UCSD-AML1 (cell line): ENCODE results near the gene NTN3.
"Not testable (repeated sequence)": the region's sequence is repeated elsewhere in the genome, so short reads cannot be mapped to it uniquely, and the experiment has no call there.

ENCODE experiments used
- DNase-seq: peaks from one replicate; lab custom pipeline; 2025; ENCODE audit not compliant: unreplicated experiment; lab: John Stamatoyannopoulos, UW

Gene NTN3

GRCh38 chr16:2478279-2478678 lies 7.2 kb downstream of the NTN3 start:
- DNase-seq = no peak

GRCh38 chr16:2479996-2480395 lies 8.9 kb downstream of the NTN3 start:
- not testable (repeated sequence) for DNase-seq

DNA sequence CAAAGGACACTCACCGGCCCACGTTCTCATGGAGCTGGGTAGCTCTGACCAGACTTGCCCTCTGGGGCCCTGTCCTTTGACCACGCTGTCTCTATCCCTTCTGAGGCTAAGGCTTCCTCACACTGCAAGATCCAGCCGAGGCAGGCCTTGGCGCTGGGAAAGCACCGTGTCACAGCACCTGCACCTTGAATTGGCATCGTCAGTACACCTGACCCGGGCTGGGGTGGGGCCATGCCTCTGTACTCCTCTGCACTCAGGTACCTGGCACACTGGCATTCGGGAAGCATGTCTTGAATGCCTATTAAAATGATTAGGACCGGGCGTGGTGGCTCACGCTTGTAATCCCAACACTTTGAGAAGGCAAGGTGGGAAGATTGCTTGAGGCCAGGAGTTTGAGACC lies 9.9 kb downstream of the NTN3 start:
- no peak for DNase-seq

GRCh38 chr16:2481676-2482075 lies 10.6 kb downstream of the NTN3 start:
- DNase-seq = no peak

DNA sequence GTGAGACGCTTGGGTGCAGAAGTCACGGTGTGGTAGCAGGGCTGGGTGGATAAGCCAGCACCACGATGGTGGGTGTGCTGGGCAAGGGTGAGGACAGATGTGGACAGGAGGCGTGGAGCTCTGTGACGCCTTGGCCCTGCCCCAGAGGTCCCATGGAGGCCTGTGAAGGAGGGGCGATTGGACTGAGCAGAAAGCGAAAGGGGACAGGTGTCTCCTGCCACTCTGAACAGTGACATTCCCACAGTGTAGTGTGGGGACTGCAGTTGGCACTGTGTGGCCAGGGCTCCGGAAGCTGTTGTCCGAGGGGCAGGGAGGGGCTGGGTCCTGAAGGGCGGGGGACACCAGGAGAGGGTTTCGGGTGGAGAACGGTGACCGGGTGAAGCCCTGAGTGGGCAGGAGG lies 11.2 kb downstream of the NTN3 start:
- no peak for DNase-seq

GRCh38 chr16:2482708-2483534 lies 11.8 kb downstream of the NTN3 start:
- DNase-seq = no peak

DNA sequence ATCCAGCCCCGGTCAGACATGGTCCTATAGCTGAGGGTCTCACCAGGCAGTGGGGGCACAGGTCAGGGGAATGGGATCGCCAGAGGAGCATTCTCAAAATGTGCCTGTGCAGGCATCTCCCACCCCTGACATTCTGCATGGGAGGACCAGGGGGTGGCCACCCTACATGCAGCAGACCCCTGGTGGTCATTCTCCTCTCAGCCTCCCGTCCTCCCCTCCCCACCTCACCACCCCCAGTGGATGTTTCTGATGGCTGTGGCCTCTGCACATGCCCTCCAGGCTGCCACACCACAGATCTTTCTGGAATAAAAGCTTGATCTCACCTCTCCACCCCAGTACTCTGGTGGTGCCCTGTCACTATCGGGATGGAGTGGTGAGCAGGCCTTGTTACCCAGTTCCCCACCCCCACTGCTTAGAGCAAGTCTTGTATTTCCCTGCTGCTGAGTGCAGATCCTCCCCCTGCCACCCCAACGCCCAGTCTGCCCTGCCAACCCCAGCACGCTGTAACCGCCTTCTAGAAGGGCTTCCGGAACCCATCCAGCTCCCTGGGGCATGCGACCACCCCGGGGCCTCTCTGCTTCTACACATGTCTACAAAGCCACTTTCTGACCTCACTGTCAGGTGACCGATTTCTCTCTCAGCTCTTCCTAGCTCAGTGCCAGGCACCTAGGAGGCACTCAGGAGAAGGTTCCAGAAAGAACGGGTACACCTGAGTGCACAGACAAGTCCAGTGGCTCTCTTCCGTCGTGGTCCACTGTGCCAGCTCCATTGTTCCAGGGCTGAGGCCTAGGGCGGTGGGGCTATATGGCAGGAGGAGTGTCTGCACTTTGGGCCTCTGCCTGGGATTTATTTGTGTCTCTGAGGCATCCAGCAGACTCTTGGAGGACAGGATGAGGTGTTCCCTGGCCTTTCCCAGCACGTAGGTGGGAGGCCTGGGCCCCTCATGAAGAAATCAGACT lies 13.1 kb downstream of the NTN3 start:
- no peak for DNase-seq

GRCh38 chr16:2484898-2485508 lies 13.9 kb downstream of the NTN3 start:
- no peak for DNase-seq

DNA sequence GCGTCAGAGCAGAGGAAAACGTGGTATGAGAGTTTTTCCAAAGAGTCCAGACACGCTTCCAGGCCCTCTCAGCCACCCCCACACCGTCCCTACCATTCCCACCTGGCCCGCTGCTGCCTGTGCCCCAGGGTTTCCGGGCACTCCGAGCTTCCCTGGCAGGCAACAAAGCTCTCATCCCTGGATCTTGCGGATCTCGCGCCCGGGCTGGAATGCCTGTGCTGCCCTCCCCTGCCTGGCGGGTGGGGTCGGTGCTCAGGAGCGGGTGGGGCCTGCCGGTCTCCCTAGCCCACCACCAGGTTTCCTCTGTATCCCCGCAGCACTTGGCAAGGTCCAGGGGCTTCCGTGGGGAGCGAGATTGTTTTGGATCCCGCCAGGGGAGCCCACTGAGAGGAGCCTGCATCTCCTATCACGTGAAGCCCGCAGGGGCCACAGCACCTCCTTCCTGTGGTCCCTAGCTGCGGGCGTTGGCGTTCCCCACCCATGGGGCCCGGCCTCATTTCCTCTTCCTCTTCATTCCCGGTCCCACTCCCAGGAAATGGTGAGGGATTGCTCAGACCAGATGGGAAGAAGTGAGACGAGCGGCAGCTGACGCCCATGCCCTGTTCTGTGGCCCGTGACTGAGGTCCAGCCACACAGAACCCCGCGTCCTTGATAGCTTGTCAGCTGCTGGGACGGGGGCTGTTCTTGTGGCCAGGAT lies 14.9 kb downstream of the NTN3 start:
- peak; percentile 52 for DNase-seq

DNA sequence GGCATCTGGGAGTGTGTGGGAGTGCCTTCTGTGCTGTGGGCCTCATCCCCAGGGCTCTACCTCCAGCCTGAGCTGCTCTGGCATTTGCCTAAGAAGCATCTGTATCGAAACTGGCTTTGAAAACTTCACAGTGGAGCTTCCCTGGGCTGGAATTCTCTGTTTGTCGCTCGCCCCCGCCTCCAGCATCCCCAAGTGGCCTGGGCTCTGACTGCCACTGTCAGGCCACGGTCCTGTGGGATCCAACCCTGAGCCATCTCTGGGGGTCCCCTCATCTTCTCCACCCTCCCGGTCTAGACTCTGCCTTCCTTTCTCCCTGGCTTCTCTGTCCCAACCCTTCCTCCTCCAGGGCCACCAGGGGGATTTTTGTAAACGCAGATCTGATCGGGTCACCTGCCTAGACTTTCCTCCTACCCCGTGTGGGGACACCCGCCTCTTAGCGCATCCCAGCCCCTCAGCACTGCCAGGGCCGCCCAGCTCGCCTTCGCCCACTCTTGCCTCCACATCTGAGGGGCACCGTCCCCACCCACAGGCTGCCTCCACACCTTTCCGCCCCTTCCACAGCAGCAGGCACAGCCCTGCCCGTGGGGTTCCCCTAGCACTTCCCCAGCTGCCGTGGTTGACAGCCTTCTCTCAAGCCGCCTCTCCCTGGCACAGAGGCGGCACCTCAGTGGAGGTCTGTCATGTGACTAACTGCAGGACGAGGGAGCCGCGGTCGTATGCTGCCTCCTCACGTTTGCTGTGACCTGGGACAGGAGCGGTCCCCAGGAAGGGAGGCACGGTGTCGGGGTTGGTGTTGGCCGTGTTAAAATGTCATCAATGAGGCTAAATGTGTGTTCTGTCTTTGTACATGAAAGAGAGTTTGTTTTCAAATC lies 15.8 kb downstream of the NTN3 start:
- peak; percentile 63 for DNase-seq

DNA sequence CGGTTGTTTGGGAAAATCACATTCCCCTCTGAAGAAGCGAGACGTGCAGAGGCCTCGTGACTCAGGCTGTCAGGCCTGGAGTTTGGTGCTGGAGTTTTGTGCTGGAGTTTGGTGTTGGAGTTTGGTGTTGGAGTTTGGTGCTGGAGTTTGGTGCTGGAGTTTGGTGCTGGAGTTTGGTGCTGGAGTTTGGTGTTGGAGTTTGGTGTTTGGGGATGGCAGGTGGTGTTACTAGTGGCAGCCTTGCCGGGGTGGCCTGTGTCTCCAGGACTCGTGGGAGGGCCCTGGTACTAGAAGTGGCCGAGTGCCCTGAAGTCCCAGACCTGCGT lies 16.4 kb downstream of the NTN3 start:
- DNase-seq = no peak

GRCh38 chr16:2487903-2488531 lies 16.9 kb downstream of the NTN3 start:
- peak; percentile 76 for DNase-seq

GRCh38 chr16:2489581-2489980 lies 18.5 kb downstream of the NTN3 start:
- DNase-seq = no peak

DNA sequence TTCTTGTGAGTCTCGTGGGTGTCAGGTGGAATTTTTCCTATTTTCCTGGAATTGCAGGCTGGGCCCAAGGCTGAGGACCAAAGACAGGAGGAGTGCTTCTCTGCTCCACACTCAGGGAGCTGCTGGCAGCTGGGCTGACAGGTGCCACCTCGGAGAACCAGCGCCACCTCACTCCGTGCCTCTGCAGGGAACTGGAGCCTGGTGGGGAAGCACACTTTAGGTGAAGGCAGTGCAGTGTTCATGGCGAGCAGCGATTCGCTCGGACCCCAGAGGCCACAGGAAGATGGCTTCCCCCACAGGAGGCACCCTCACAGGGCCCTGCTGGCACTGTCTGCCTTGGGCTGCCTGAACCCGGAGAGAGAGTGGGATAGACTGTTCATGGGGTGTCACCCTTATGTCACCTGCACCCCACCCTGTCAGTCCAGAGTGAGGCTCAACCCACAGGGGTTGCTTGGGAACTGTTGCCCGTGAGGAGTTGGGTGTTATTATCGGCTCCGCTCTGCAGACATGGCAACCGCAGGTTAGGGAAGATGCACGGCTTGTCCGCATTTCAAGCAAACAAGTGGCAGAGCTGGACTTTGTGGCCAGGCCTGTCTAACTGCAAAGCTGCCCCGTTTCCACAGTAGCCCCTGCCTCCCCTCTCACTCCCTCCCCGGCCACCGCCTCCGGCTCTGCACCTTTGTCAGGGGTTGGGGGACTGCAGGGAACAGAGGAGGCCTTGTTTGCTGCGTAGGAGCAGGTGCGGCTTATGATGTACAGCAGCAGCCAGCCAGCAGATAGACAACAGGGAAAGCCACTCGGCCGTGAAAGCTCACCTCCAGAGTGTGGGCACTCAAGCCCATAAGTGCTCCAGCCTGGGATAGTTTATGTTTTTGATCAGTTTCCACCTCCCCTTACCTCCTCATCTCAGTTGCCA lies 19.4 kb downstream of the NTN3 start:
- DNase-seq = no peak

GRCh38 chr16:2492292-2492691 lies 21.2 kb downstream of the NTN3 start:
- DNase-seq = no peak

GRCh38 chr16:2493605-2494004 lies 22.5 kb downstream of the NTN3 start:
- no peak for DNase-seq

- no peak for DNase-seq
Measured at GRCh38 chr16:2494616-2495015, 23.5 kb downstream of the NTN3 start.

GRCh38 chr16:2495041-2495440 lies 23.9 kb downstream of the NTN3 start:
- no peak for DNase-seq
